ENCODE data around the gene APP.
A peak's percentile ranks its signal among the peaks of the same experiment; 100 is the strongest.
"Not testable (repeated sequence)": the region's sequence is repeated elsewhere in the genome, so short reads cannot be mapped to it uniquely, and the experiment has no call there.

Gene APP

GRCh38 chr21:26164311-26164710 is 6.3 kb downstream of the APP start:
- no peak for DNase-seq (ENCODE audit: low read depth)

- no peak for DNase-seq (ENCODE audit: low read depth)
Measured at GRCh38 chr21:26162081-26162480, 8.5 kb downstream of the APP start.

GRCh38 chr21:26159869-26160268 is 10.7 kb downstream of the APP start:
- no peak for DNase-seq (ENCODE audit: low read depth)

- no peak for DNase-seq (ENCODE audit: low read depth)
Measured at GRCh38 chr21:26157801-26158200, 12.8 kb downstream of the APP start.

- no peak for DNase-seq (ENCODE audit: low read depth)
Measured at GRCh38 chr21:26154753-26155152, 15.8 kb downstream of the APP start.

GRCh38 chr21:26153758-26154157 is 16.8 kb downstream of the APP start:
- DNase-seq (ENCODE audit: low read depth) = no peak

- peak; percentile 68 for DNase-seq (ENCODE audit: low read depth)
Measured at GRCh38 chr21:26148840-26149354, 21.7 kb downstream of the APP start.

- no peak for DNase-seq (ENCODE audit: low read depth)
Measured at GRCh38 chr21:26148071-26148839, 22.3 kb downstream of the APP start.

GRCh38 chr21:26147535-26147934 is 23.0 kb downstream of the APP start:
- DNase-seq (ENCODE audit: low read depth) = no peak

GRCh38 chr21:26146681-26147080 is 23.9 kb downstream of the APP start:
- DNase-seq (ENCODE audit: low read depth) = no peak

- DNase-seq (ENCODE audit: low read depth) = no peak
Measured at GRCh38 chr21:26144031-26144430, 26.5 kb downstream of the APP start.

- no peak for DNase-seq (ENCODE audit: low read depth)
Measured at GRCh38 chr21:26142363-26142762, 28.2 kb downstream of the APP start.

- no peak for DNase-seq (ENCODE audit: low read depth)
Measured at GRCh38 chr21:26140926-26141325, 29.6 kb downstream of the APP start.

- peak; percentile 98 for DNase-seq (ENCODE audit: low read depth)
Measured at GRCh38 chr21:26140164-26140579, 30.4 kb downstream of the APP start.

GRCh38 chr21:26138615-26139257 is 31.8 kb downstream of the APP start:
- DNase-seq (ENCODE audit: low read depth) = no peak

- DNase-seq (ENCODE audit: low read depth) = peak; percentile 18
Measured at GRCh38 chr21:26137379-26138060, 33.0 kb downstream of the APP start.

GRCh38 chr21:26136671-26137070 is 33.9 kb downstream of the APP start:
- DNase-seq (ENCODE audit: low read depth) = no peak

GRCh38 chr21:26135520-26135919 is 35.0 kb downstream of the APP start:
- DNase-seq (ENCODE audit: low read depth) = no peak

GRCh38 chr21:26131554-26131953 is 39.0 kb downstream of the APP start:
- DNase-seq (ENCODE audit: low read depth) = no peak

- DNase-seq (ENCODE audit: low read depth) = not testable (repeated sequence)
Measured at GRCh38 chr21:26131053-26131452, 39.5 kb downstream of the APP start.

GRCh38 chr21:26130249-26130881 is 40.2 kb downstream of the APP start:
- no peak for DNase-seq (ENCODE audit: low read depth)

- peak; percentile 35 for DNase-seq (ENCODE audit: low read depth)
Measured at GRCh38 chr21:26127918-26128317, 42.7 kb downstream of the APP start.

All from stromal cell of bone marrow (primary cell).